ENCODE data around the gene DCST1.

DNA sequence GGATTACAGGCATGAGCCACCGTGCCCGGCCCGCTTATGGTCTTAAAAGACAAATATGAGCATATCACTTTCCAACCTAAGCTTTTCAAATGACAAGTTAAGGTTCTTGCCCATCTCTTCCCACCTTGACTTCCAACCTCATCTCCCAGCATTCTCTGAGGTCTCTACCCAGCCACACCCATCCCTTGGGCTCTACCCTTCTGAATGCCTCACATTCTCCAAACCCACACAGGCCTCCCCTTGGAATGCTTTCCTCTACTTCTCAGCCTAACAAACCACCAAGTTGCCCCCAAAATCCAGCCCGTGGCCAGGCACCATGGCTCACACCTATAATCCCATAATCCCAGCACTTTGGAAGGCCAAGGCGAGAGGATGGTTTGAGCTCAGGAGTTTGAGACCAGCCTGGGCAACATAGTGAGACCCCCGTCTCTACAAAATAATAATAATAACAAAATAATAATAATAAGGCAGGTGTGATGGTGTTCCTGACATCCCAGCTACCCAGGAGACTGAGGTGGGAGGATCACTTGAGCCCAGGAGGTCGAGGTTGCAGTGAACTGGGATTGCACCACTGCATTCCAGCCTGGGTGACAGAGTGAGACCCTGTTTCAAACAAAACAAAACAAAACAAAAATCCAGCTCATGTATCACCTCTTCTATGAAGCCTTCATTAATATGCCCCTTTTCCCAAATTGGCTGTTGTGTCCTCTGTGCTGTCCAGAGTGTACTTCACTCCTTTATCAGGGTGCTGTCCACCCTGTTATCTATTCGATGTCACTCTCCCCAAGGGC lies 11.3 kb upstream of the DCST1 start:
- TF ChIP-seq RAD21 (IDR thresholded peaks at IDR 0.05) (no peak), REST (IDR thresholded peaks at IDR 0.05) (no peak), JUND (IDR thresholded peaks at IDR 0.05) (no peak), TAF1 (conservative IDR thresholded peaks at IDR 0.05) (no peak), FOXA1 (IDR thresholded peaks at IDR 0.05) (no peak), ZBTB33 (IDR thresholded peaks at IDR 0.05) (no peak)
- TF ChIP-seq, protein P1, sequence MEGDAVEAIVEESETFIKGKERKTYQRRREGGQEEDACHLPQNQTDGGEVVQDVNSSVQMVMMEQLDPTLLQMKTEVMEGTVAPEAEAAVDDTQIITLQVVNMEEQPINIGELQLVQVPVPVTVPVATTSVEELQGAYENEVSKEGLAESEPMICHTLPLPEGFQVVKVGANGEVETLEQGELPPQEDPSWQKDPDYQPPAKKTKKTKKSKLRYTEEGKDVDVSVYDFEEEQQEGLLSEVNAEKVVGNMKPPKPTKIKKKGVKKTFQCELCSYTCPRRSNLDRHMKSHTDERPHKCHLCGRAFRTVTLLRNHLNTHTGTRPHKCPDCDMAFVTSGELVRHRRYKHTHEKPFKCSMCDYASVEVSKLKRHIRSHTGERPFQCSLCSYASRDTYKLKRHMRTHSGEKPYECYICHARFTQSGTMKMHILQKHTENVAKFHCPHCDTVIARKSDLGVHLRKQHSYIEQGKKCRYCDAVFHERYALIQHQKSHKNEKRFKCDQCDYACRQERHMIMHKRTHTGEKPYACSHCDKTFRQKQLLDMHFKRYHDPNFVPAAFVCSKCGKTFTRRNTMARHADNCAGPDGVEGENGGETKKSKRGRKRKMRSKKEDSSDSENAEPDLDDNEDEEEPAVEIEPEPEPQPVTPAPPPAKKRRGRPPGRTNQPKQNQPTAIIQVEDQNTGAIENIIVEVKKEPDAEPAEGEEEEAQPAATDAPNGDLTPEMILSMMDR (IDR thresholded peaks at IDR 0.05; ENCODE audit: low read depth, low read length, missing input control): no peak

All from liver (tissue), 3 donors.